ENCODE data around the gene PALD1. TPM values are rescaled to one million over a fixed set of nuclear protein-coding genes. Genes with fewer than 3 reads are reported as not detected.

Gene PALD1
- total RNA-seq, 6 donors from 2014 or later = 8.9 to 25.4 (median 13.4) TPM

DNA sequence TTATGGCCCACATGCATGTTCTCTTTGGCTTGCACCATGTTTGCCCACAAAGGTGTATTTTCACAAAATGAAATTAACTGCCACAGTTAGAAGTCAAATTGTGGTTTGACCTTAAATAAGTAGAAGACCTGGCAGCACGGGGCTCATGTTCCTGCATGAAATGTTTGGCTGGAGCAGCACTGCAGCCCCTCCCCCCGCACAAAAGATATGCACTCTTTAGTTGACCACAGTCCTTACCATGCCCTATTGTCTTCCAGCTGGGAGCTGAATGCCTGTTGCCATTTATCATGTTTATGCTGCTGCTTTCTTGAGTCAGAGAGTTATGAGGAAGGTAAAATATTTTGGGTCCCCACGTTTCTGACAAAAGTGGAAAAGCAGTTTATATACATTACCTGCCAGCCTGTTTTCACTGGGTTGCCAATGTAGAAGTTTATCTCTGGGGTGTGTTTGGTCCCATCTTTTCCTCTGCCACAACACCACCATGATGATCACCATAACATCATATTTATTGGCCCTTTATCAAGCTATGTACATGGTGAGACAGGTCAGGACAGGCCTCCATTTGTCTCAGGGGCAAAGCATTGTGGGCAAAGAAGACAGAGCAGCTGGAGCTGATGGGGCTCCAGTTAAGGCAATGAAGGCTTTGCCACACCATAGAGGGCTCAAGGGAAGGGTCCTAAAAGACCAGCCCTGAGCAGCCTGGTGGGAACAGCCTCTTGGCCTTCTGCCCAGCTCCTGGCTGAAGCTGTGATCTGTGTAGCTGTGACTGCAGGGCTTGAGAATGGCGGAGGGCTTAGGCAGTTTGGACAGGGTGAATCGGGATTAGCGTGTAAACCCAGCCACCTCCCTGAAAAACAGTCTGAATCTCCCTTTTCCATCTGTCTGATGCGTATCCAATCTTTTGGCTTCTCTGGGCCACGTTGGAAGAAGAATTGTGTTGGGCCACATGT lies 118.6 kb downstream of the PALD1 start:
- Histone ChIP-seq H3K36me3 (no peaks in the 10 kb centered on the region), H3K9me3 (no peaks in the 10 kb centered on the region), H3K4me1 (peaks cover 0 to 11% (median 7%) of the 10 kb centered on the region in 4 donors), H3K27ac (no peak overlapping the region), H3K4me3 (no peak overlapping the region), H3K27me3 (no peaks in the 10 kb centered on the region)
- TF ChIP-seq POLR2A (IDR thresholded peaks at IDR 0.05) = no peak
- WGBS, 2 donors = 78 to 86% methylated on average over 8 of the region's 8 CpGs
- peak in 1 of 2 donors; percentile 19 for DNase-seq
- no peak for ATAC-seq (ENCODE audit: low FRiP score in 2 of 2)

GRCh38 chr10:70597856-70598815 lies 119.6 kb downstream of the PALD1 start:
- ATAC-seq (ENCODE audit: low FRiP score in 2 of 2) (no peak), DNase-seq (peak; percentile 20 to 78)
- TF ChIP-seq CTCF (IDR thresholded peaks at IDR 0.05) (no peak), POLR2A (IDR thresholded peaks at IDR 0.05) (no peak), EP300 (IDR thresholded peaks at IDR 0.05) (no peak), POLR2AphosphoS5 (IDR thresholded peaks at IDR 0.05) (no peak)
- no peak overlapping the region for H3K4me3 ChIP-seq
- H3K36me3 ChIP-seq = no peaks in the 10 kb centered on the region
- H3K27ac ChIP-seq = no peak overlapping the region
- no peaks in the 10 kb centered on the region for H3K27me3 ChIP-seq
- no peaks in the 10 kb centered on the region for H3K9me3 ChIP-seq
- peaks cover 0 to 11% (median 7%) of the 10 kb centered on the region in 4 donors for H3K4me1 ChIP-seq
- WGBS, 2 donors = 93% methylated on average over 26 to 34 of the region's 34 CpGs

DNA sequence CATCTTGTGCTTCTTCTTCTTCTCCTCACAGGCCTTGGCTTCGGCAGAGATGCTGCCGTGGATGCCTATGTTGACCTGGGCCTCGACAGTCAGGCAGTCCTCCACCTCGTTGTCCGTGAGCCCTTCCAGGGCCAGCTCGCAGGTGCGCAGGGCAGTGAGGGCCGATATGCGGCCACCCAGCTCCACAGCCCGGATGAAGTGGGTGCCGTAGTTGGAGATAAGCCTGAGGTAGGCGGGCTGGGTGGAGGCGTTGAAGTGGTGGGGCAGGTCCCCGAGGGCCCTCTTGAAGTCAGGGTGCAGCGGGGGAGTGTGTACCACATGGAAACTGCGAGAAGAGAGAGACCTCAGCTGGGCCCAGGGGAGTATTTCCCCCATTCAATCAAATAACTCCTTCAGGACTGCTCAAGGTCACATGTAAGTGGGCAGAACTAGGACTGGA lies 120.3 kb downstream of the PALD1 start:
- no peaks in the 10 kb centered on the region for H3K27me3 ChIP-seq
- peaks cover 0 to 11% (median 7%) of the 10 kb centered on the region in 4 donors for H3K4me1 ChIP-seq
- WGBS, 2 donors = 47 to 73% methylated on average over 14 to 16 of the region's 16 CpGs
- H3K9me3 ChIP-seq = no peaks in the 10 kb centered on the region
- H3K27ac ChIP-seq = no peak overlapping the region
- ATAC-seq (ENCODE audit: low FRiP score in 2 of 2) (peak in 1 of 2 donors; percentile 58), DNase-seq (peak; percentile 71 to 78)
- no peaks in the 10 kb centered on the region for H3K36me3 ChIP-seq
- no peak for TF ChIP-seq CTCF (IDR thresholded peaks at IDR 0.05)
- TF ChIP-seq POLR2AphosphoS5 (IDR thresholded peaks at IDR 0.05) = no peak
- no peak for TF ChIP-seq EP300 (IDR thresholded peaks at IDR 0.05)
- TF ChIP-seq POLR2A (IDR thresholded peaks at IDR 0.05) = no peak
- H3K4me3 ChIP-seq = peak overlapping the region in 1 of 4 donors; percentile 38

DNA sequence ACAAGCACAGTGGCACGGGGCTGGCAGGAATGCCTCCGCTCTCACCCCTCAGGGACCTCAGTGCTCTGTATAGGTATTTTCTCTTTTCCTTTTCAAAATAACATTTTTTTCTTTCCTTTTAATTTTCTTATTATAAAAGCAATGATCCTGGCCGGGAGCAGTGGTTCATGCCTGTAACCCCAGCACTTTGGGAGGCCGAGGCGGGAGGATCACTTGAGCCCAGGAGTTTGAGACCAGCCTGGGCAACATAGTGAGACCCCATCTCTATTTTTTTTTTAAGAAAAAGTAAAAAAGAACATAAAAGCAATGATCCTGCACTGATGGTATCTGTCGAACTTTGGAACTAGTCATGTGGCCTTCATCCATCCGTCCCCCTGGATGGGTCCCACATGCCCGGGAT lies 120.8 kb downstream of the PALD1 start:
- H3K4me1 ChIP-seq = peaks cover 0 to 11% (median 7%) of the 10 kb centered on the region in 4 donors
- no peak overlapping the region for H3K27ac ChIP-seq
- no peaks in the 10 kb centered on the region for H3K27me3 ChIP-seq
- DNase-seq (no peak), ATAC-seq (ENCODE audit: low FRiP score in 2 of 2) (no peak)
- TF ChIP-seq POLR2AphosphoS5 (IDR thresholded peaks at IDR 0.05) = no peak
- no peak for TF ChIP-seq CTCF (IDR thresholded peaks at IDR 0.05)
- TF ChIP-seq POLR2A (IDR thresholded peaks at IDR 0.05) = no peak
- TF ChIP-seq EP300 (IDR thresholded peaks at IDR 0.05) = no peak
- no peaks in the 10 kb centered on the region for H3K36me3 ChIP-seq
- H3K4me3 ChIP-seq = peak overlapping the region in 1 of 4 donors; percentile 38
- WGBS, 2 donors = 87 to 88% methylated on average over 8 of the region's 8 CpGs
- H3K9me3 ChIP-seq = no peaks in the 10 kb centered on the region

GRCh38 chr10:70599791-70600190 lies 121.2 kb downstream of the PALD1 start:
- ATAC-seq (ENCODE audit: low FRiP score in 2 of 2) (no peak), DNase-seq (peak in 1 of 2 donors; percentile 17)
- Histone ChIP-seq H3K9me3 (no peaks in the 10 kb centered on the region), H3K4me3 (peak overlapping the region in 1 of 4 donors; percentile 38), H3K27me3 (no peaks in the 10 kb centered on the region), H3K27ac (no peak overlapping the region), H3K36me3 (no peaks in the 10 kb centered on the region), H3K4me1 (peaks cover 0 to 11% (median 7%) of the 10 kb centered on the region in 4 donors)
- TF ChIP-seq CTCF (IDR thresholded peaks at IDR 0.05) (no peak), POLR2AphosphoS5 (IDR thresholded peaks at IDR 0.05) (no peak), POLR2A (IDR thresholded peaks at IDR 0.05) (no peak), EP300 (IDR thresholded peaks at IDR 0.05) (no peak)
- WGBS, 2 donors = 70 to 93% methylated on average over 2 to 4 of the region's 4 CpGs

Measured in upper lobe of left lung (tissue), 6 donors.